ENCODE measurements around the gene CLIP4.
A peak's percentile ranks its signal among the peaks of the same experiment; 100 is the strongest.

The CLIP4 gene

DNA sequence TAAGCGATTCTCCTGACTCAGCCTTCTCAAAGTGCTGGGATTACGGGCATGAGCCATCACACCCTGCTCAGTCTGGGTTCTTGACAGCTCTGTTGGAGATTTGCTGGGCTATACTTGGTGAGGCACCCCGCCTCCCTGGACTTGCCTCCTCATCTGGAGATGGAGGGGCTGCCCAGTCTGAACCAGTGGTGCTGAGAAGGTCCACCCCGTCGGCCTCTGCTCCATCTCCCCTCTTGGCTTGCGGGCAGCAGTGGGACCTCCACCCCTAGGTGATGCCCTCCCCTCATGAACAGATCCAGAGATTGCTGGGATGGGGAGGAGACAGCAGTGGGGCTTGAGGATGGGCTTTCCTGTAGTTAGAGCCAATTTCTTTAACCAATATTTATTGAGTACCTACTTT lies 120.9 kb downstream of the CLIP4 start:
- no peak overlapping the region for H3K4me3 ChIP-seq (replicated peaks; ENCODE audit: low read depth, low read length)
- TF ChIP-seq, protein P1, sequence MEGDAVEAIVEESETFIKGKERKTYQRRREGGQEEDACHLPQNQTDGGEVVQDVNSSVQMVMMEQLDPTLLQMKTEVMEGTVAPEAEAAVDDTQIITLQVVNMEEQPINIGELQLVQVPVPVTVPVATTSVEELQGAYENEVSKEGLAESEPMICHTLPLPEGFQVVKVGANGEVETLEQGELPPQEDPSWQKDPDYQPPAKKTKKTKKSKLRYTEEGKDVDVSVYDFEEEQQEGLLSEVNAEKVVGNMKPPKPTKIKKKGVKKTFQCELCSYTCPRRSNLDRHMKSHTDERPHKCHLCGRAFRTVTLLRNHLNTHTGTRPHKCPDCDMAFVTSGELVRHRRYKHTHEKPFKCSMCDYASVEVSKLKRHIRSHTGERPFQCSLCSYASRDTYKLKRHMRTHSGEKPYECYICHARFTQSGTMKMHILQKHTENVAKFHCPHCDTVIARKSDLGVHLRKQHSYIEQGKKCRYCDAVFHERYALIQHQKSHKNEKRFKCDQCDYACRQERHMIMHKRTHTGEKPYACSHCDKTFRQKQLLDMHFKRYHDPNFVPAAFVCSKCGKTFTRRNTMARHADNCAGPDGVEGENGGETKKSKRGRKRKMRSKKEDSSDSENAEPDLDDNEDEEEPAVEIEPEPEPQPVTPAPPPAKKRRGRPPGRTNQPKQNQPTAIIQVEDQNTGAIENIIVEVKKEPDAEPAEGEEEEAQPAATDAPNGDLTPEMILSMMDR (IDR thresholded peaks at IDR 0.05; ENCODE audit: low read length, missing control alignments) = no peak
- no peak for DNase-seq (ENCODE audit: low read depth)

- DNase-seq (ENCODE audit: low read depth) = peak; percentile 45
- H3K4me3 ChIP-seq (replicated peaks; ENCODE audit: low read depth, low read length) = no peak overlapping the region
- TF ChIP-seq, protein P1 (IDR thresholded peaks at IDR 0.05; ENCODE audit: low read length, missing control alignments) = peak; percentile 78
These were observed 123.3 kb downstream of the CLIP4 start for GRCh38 chr2:29238497-29238896.

All from fibroblast of pulmonary artery (primary cell).